ENCODE data around the gene RAB11FIP3. TPM values are rescaled to one million over a fixed set of nuclear protein-coding genes. Genes with fewer than 3 reads are reported as not detected.

Gene RAB11FIP3
- total RNA-seq, 4 donors from 2014 or later, result 55.5 to 136 (median 106) TPM

- TF ChIP-seq, protein P1, sequence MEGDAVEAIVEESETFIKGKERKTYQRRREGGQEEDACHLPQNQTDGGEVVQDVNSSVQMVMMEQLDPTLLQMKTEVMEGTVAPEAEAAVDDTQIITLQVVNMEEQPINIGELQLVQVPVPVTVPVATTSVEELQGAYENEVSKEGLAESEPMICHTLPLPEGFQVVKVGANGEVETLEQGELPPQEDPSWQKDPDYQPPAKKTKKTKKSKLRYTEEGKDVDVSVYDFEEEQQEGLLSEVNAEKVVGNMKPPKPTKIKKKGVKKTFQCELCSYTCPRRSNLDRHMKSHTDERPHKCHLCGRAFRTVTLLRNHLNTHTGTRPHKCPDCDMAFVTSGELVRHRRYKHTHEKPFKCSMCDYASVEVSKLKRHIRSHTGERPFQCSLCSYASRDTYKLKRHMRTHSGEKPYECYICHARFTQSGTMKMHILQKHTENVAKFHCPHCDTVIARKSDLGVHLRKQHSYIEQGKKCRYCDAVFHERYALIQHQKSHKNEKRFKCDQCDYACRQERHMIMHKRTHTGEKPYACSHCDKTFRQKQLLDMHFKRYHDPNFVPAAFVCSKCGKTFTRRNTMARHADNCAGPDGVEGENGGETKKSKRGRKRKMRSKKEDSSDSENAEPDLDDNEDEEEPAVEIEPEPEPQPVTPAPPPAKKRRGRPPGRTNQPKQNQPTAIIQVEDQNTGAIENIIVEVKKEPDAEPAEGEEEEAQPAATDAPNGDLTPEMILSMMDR (IDR thresholded peaks at IDR 0.05), result no peak
- no peak for TF ChIP-seq POLR2A (IDR thresholded peaks at IDR 0.05)
- no peaks in the 10 kb centered on the region for H3K9me3 ChIP-seq
- H3K36me3 ChIP-seq, result peaks cover 0 to 32% (median 0%) of the 10 kb centered on the region in 3 donors
- H3K27me3 ChIP-seq, result peaks cover 0 to 14% of the 10 kb centered on the region in 2 donors
- peaks cover 0 to 23% (median 5%) of the 10 kb centered on the region in 4 donors for H3K4me1 ChIP-seq
- no peak for DNase-seq
- no peak overlapping the region for H3K4me3 ChIP-seq
- H3K27ac ChIP-seq, result no peak overlapping the region
Observed at GRCh38 chr16:555528-556473, 130.4 kb downstream of the RAB11FIP3 start.

DNA sequence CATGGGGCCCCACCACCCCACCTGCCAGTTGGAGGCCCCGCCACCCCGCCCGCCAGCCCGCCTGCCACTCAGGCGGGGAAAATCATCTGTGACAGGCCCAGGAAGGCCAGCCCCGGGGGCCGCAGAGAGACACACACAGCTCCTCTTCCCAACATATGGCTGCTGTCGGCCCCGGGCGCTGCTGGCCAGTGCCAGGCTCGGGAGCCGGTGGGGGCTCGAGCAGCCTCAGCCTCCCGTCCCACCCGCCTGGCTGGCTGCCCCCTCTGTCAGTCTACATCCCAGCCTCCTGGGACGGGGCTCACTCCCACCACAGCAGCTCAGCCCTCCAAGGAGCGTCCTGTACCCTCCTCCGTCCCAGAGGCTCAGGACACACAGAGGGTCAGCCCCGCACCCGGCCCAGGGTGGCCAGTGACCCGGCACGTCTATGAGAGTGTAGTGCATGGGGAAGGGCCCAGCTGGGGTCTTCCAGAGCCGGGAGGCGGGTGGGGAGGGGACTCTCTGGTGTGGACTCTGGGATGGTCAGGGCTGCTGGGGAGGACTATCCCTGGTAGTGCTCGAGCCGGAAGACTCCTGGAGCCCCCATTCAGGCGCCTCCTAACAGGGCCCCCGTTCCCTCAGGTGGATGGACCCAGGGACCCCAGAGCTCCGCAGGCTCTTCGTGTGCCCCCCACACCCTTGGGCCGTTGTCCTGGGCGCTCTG lies 131.2 kb downstream of the RAB11FIP3 start:
- Histone ChIP-seq H3K36me3 (peaks cover 0 to 24% (median 0%) of the 10 kb centered on the region in 3 donors), H3K9me3 (no peaks in the 10 kb centered on the region), H3K27ac (no peak overlapping the region), H3K27me3 (peaks cover 0 to 21% of the 10 kb centered on the region in 2 donors), H3K4me3 (no peak overlapping the region), H3K4me1 (peaks cover 0 to 23% (median 5%) of the 10 kb centered on the region in 4 donors)
- DNase-seq, result no peak
- no peak for TF ChIP-seq POLR2A (IDR thresholded peaks at IDR 0.05)
- TF ChIP-seq, protein P1 (IDR thresholded peaks at IDR 0.05), result no peak

- Histone ChIP-seq H3K27ac (no peak overlapping the region), H3K9me3 (no peaks in the 10 kb centered on the region), H3K36me3 (peaks cover 0 to 14% (median 0%) of the 10 kb centered on the region in 3 donors), H3K4me1 (peaks cover 0 to 23% (median 5%) of the 10 kb centered on the region in 4 donors), H3K27me3 (peaks cover 0 to 25% of the 10 kb centered on the region in 2 donors), H3K4me3 (no peak overlapping the region)
- TF ChIP-seq, protein P1 (IDR thresholded peaks at IDR 0.05), result no peak
- TF ChIP-seq POLR2A (IDR thresholded peaks at IDR 0.05), result no peak
- DNase-seq, result no peak
Observed at GRCh38 chr16:557463-558297, 132.2 kb downstream of the RAB11FIP3 start.

DNA sequence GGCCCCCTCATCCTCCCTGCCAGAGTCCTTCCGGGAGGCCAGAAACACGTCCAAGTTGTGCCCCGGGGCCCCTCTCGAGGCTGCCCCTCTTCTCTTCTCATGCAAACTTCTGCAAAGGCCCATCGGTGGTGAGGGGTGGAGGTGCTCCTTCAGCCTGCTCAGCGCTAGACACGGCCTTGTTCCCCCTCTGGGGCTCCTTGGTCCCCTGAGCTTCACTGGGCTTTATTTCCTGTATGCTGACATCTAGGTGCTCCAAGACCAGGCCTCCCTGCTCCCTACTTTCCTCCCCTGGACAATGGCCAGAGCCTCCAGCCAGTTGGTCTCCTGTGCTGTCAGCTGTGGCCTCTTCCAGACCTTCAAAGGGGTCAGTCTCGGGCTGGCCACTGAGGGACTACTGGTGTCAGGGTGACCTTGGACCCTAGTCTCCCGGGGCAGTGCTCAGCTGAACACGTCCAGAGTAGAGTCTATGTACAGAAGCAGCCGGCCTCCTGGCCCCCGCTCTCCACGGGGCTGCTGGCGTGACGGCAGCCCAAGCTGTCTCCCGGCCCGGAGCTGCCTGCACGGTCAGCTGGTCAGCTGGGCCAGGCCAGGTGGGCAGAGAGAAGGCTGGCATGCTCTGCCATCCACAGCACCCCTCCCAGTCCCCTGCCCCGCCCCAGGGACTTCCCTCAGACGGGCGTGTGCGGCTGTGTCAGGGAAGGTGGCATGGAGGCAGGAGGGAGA lies 133.0 kb downstream of the RAB11FIP3 start:
- H3K4me1 ChIP-seq, result peaks cover 0 to 23% (median 5%) of the 10 kb centered on the region in 4 donors
- DNase-seq, result no peak
- H3K27me3 ChIP-seq, result peaks cover 0 to 25% of the 10 kb centered on the region in 2 donors
- H3K27ac ChIP-seq, result no peak overlapping the region
- H3K9me3 ChIP-seq, result no peaks in the 10 kb centered on the region
- TF ChIP-seq POLR2A (IDR thresholded peaks at IDR 0.05), result no peak
- TF ChIP-seq, protein P1 (IDR thresholded peaks at IDR 0.05), result no peak
- H3K4me3 ChIP-seq, result no peak overlapping the region
- H3K36me3 ChIP-seq, result peaks cover 0 to 6% (median 0%) of the 10 kb centered on the region in 3 donors
